Measurements from ENCODE around the gene CPSF3.

CPSF3 gene
- 38.3 to 103 reads per million in 2 experiments for total RNA-seq

- peak; percentile 91 for DNase-seq (ENCODE audit: low read depth)
Observed at GRCh38 chr2:9423100-9423921, at the start of gene CPSF3, which contains the start of gene ITGB1BP1. Gene CPSF3, plus strand, starts transcription at chr2:9423654. Its CDS starts 120 bp downstream, at chr2:9423774. Gene ITGB1BP1, minus strand, starts transcription at chr2:9423528. Its CDS starts 4,831 bp downstream, at chr2:9418697.

GRCh38 chr2:9374071-9374730 lies 49.3 kb upstream of the CPSF3 start:
- DNase-seq (ENCODE audit: low read depth), result no peak

GRCh38 chr2:9375857-9376428 lies 47.5 kb upstream of the CPSF3 start:
- no peak for DNase-seq (ENCODE audit: low read depth)

GRCh38 chr2:9377461-9378097 lies 45.9 kb upstream of the CPSF3 start:
- no peak for DNase-seq (ENCODE audit: low read depth)

GRCh38 chr2:9378433-9379390 lies 44.7 kb upstream of the CPSF3 start:
- DNase-seq (ENCODE audit: low read depth), result no peak

- DNase-seq (ENCODE audit: low read depth), result no peak
Observed at GRCh38 chr2:9379391-9379755, 44.1 kb upstream of the CPSF3 start.

GRCh38 chr2:9380702-9381628 lies 42.5 kb upstream of the CPSF3 start:
- DNase-seq (ENCODE audit: low read depth), result no peak

GRCh38 chr2:9382604-9383235 lies 40.7 kb upstream of the CPSF3 start:
- DNase-seq (ENCODE audit: low read depth), result no peak

- DNase-seq (ENCODE audit: low read depth), result no peak
Observed at GRCh38 chr2:9384521-9384920, 38.9 kb upstream of the CPSF3 start.

- DNase-seq (ENCODE audit: low read depth), result no peak
Observed at GRCh38 chr2:9385841-9386240, 37.6 kb upstream of the CPSF3 start.

- no peak for DNase-seq (ENCODE audit: low read depth)
Observed at GRCh38 chr2:9388199-9388681, 35.2 kb upstream of the CPSF3 start.

- DNase-seq (ENCODE audit: low read depth), result no peak
Observed at GRCh38 chr2:9388950-9389911, 34.2 kb upstream of the CPSF3 start.

- no peak for DNase-seq (ENCODE audit: low read depth)
Observed at GRCh38 chr2:9390151-9390850, 33.2 kb upstream of the CPSF3 start.

GRCh38 chr2:9390991-9391390 lies 32.5 kb upstream of the CPSF3 start:
- no peak for DNase-seq (ENCODE audit: low read depth)

GRCh38 chr2:9391961-9392720 lies 31.3 kb upstream of the CPSF3 start:
- DNase-seq (ENCODE audit: low read depth), result no peak

GRCh38 chr2:9392898-9393765 lies 30.3 kb upstream of the CPSF3 start:
- DNase-seq (ENCODE audit: low read depth), result no peak

Measured in T follicular helper cell (primary cell).